CD4-positive, alpha-beta T cell treated with Interferon gamma for 1 hour (primary cell): ENCODE results near the gene OR11A1.

Experiments
- DNase-seq: peaks from one replicate; pipeline ENCODE4 v3.0.0-alpha.2; 2020

The OR11A1 gene, protein sequence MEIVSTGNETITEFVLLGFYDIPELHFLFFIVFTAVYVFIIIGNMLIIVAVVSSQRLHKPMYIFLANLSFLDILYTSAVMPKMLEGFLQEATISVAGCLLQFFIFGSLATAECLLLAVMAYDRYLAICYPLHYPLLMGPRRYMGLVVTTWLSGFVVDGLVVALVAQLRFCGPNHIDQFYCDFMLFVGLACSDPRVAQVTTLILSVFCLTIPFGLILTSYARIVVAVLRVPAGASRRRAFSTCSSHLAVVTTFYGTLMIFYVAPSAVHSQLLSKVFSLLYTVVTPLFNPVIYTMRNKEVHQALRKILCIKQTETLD

DNA sequence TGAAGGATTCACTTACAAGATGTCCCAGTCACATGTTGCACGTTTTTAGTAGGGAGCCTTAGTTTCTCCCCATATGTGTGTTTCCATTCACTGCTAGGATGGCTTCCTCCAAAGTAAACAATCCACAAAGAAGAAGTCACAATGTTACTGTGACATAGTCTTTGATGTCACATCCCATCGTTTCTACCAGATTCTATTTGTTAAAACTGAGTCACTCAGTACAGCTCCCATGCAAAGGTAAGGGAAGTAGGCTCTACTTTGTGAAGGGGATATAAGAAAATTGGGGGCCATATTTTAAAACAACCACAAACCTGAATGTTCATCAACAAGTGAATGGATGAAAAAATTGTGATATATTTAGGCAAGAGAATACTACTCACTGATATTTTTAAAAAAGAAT, at the start of gene OR11A1, which contains the start of gene OR2H1:
OR11A1 (minus strand) TSS at position 101 of the 400 bp plus-strand sequence. CDS start 29,430 bp downstream, outside the sequence.
OR2H1 (plus strand) TSS at position 185 of the 400 bp plus-strand sequence. CDS start 4,615 bp downstream, outside the sequence.
- no peak for DNase-seq

DNA sequence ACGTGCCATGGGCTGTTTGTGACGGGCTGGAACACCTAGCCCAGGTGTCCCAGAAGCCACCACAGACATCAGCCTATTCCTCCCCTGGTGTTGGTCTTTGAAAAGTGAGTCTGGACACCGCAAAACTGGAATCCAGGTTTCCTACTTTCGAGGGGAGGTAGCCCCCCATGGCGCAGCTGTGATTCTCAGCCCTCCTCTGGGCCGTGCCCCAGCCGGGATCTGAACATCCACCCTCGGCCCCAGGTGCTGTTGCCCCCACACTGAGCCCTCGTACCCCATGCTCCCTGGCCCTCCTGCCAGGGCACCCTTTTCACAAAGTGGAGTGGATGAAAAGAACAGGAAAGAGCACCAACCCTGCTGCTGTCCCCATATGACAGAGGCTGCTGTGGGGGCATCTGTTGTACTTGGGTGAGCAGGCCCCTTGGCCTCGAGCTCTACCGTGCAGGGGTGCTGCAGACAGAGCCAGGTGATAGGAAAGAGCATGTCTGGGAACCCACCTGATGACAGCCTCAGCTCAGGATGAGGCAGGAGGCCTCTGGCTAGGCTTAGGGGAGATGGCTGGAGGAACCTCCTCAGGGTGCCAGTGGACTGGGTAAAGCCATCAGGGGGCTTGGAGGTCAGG, 49.7 kb upstream of the OR11A1 start:
- no peak for DNase-seq

DNA sequence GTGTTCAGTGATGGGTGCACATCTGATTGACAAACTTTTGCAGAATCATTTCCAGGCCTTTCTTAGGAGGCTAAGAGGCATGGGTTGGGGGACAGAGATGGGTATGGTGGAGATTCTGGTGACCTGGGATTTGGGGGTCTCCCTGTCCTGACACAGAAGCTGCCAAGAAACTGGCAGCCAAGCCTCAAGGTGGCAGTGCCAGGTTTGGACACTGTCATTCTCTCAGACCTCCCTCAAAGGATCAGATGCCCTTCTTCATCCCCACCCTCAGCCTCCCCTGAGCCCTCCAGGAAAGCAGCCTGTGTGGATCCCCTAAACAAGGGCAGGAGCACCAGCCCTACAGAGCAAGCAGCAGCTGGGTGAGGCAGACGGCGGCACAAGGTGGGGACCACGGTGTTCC, 48.9 kb upstream of the OR11A1 start:
- no peak for DNase-seq

DNA sequence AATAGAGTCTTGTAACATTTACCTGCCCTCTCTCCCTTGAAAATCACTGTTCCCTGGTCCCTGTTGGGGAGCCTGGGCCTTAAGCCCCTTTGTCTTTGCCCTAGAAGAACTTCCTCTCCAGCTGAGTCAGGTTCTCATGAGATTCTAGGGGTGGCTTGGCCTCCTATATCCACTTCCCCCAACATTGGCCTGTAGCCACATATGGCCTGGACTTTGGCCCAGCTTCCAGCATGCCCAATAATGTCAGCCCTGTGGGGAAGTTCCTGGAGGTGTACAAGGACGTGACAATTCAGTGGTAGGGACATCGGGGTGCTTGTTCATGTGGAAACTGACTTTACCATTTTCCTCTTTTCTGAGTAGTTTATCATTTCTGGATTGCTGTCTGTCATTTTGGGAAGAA, 48.1 kb upstream of the OR11A1 start:
- no peak for DNase-seq

DNA sequence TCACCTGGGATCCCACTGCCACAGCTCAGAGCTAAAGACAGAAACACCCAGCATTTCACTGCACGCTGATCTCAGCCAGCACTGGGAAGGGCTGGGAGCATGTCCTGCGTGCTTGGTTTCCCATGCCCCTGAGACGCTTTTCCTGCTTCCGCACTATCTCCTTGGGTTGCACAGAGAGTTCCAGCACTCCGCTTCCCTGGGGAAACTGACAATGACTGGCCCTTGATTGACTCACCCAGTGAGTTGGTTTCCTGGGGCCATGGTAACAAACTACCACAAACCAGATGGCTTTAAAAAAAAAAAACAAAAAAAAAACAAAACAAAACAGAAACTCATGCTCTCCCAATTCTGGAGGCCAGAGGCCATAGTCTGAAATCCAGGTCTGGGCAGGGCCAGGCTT, 45.7 kb upstream of the OR11A1 start:
- no peak for DNase-seq

DNA sequence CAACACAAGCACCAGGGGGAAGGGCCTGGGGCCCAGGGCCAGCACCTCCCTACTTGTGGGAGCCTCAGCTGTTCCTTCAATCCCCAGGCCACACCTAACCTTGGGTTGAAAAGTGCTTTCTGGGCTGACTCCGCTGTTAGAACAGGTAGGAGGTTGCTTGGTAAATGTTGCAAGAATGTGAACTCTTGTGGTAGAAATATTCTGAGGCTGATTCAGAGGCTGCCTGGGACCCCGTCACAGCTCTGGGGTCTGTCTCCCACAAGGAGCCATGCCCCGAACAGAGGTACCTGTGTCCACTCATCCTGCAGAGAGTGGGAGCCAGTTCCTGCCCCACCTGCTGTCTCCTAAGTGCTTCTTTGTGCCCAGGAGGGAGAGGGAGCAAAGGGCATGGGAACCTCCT, 45.3 kb upstream of the OR11A1 start:
- DNase-seq = no peak

DNA sequence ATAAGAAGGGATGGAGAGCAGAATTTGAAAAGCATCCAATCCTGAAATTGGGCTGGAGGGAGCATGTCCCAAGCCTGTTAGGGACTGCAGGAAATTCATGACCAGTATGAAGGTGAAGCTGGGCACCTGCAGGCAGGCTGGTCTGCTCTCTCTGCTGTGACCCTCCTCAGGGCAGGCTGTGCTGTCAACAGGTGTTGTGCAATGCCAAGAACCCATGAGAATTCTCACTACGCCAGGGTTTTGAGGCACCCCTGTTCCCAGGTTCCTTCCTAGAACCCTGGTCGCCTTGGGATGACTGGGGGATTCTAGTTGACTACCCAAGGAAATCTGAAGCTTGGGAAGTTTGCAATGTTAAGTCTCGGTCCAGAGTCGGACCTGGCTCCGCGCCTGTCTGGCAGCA, 44.2 kb upstream of the OR11A1 start:
- no peak for DNase-seq

DNA sequence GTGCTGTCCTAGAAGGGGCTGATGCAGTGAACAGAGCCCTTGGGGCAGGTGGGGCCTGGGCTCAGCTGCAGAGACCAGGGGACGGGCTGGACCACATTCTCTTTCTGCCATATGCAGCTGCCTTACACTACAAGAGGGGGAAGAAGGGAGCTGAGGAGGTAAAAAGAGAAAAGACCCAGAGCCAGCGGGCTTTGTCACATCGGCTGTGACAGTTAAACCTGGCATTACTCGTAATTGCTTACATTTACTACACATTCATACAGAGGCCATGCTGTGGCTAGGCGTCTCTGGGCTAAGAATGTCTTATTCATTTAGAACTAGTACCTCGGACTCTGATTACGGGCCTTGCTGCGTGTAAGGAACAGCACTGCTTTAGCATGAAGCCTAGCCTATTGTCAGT, 43.7 kb upstream of the OR11A1 start:
- DNase-seq = no peak

DNA sequence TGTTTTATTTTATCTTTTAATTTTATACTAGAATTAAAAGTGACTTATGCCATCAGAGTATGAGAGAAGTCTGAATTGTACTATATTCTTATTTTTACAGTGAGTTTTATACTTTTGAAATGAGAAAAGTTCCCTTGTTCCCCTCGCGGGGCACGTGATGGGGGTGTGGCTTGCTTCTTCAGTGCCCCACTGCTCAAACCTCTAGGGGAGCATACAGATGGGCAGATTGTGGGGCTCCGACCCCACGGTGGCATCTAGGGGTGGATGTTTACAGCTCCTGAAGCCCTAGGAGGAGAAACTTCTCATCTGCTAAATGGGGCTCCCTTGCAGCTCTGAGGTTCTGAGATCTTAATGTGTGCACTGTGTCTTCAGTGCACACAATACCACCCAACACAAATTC, 42.8 kb upstream of the OR11A1 start:
- DNase-seq = no peak

DNA sequence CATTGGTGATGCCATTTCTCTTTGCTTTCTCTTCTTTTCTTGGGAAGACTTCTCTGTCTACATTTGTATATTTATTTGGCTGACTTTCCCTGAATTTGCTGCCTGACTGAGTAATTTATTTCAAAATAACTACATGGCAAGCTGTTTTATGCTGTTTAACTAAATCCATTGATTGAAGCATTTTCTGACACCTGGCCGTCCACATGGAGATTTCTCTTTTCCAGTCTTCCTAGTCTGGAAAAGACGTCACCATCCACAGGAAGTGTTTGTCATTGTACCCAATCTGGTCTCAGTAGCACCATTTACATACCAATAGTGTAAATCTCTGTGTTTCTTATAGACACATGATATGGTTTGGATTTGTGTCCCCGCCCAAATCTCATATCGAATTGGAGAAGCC, 40.1 kb upstream of the OR11A1 start:
- DNase-seq = no peak

DNA sequence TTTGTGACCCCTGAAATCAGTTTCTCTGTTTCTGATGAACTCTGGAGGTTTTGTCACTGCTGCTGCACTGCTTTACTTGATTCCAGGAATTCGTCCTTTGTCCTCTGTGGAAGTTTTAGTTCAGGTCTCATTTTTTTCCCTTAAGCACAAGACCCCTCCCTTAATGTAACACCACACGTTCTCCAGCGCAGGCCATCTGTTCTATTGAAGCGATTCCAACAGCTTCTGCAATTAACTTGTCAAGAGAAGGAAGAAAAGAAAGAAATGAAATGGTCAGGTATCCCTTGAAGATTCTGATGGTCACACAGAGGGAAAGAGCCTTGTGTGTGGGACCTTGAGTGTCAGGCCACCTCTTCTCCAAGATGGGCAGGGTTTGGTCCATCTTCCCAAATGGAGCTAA, 38.7 kb upstream of the OR11A1 start:
- no peak for DNase-seq

DNA sequence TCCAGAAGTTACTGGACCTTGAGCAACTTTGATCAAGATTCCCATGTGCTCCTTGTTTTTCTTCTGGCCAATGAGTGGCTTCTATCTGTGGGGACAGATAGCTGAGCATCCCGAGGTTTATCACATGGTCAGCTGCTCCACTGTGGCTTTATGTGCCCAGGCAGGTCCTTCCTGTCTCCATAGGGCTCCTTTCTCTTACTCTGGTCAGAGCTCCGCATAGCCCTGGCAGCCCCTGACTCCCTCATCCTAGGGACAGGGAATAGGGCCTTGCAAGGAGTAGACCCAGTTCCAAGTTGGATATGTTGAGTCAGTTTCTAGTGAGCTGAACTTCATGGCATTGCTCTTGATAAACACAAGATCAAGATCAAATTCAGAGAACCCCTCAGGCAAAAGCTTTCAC, 37.3 kb upstream of the OR11A1 start:
- no peak for DNase-seq

DNA sequence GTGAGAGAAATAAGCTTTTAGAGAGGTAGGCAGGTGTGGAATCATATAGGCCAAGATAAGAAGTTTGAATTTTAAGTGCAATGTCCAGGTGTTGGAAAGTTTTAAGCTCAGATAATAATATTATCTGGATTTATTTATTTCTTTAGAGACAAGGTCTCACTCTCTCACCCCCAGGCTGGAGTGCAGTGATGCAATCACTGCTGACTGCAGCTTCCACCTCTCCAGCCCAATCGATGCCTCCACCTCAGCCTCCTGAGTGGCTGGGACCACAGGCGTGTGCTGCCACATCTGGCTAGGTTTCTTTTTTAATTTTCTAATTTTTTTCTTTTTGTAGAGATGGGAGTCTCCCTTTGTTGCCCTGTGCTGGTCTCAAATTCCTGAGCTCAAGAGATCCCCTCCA, 36.4 kb upstream of the OR11A1 start:
- no peak for DNase-seq

DNA sequence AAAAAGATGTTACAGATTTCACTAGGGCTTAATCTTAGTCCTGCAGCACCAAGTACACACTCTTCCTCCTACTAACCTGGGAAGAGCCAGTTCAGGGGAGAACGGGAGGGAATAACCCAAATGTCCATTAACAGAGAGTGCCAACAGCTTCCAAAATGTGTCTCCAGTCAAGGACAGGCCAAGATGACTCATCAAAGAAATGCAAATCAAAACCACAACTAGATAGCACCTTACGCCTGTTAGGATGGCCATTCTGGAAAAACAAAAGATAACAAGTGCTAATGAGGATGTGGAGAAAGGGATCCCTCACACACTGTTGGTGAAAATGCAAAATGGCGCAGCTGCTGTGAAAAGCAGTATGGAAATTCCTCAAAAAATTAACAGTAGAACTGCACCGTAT, 34.7 kb upstream of the OR11A1 start:
- DNase-seq = no peak

DNA sequence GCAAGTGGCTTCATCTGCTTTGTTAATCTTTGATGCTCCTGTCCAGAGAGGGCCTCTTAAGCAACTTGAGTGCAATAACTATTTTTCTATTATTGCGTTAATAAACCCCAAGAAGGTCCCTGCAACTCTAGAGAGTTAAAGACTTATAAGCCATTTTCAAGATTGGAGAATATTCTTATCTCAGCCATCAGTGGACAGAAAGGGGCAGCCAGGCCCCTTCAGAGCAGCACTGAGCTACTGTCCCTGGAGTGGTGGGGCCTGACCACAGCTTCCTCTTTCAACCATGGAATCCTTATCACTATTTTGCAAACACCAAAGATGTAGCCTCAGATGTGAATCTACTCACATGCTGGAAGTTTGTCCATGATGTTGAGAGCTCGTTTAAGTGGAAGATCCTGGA, 33.7 kb upstream of the OR11A1 start:
- no peak for DNase-seq

DNA sequence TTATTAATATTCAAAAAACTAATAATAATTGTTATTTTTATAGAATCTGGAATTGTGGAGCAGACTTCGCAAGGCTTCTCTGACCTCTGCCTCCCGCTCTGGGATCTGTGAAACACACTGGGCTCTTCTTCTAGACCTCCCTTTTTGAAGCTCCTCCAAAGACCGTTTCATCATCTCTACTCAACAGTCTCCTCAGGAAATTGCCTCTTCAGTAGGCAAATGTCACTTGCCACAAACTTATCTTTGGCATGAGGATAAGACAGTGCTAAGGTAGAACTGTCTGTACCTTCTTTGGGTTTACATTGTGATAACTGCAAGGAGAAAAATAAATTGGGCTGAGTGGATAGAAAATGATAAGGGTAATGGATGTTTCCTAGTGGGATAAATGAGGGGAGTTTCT, 33.2 kb upstream of the OR11A1 start:
- no peak for DNase-seq

DNA sequence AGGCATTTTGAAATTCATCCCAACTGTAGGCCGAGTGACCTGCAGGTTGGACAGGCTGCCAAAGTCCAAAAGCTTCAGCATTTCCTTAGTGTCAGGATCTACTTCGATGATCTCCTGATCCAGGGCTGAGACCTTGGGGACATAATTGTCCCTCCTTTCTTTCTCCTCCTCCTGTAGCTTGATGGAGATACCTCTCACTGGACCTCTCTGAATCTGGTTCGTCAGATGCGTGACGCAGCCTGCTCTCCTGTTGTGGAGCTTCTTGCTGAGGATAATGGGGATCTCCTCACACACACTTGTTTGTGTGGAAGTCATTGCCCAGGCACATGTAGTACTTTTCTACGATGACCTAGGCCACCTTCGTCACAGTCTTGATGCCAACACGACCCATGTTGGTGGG, 32.4 kb upstream of the OR11A1 start:
- no peak for DNase-seq

DNA sequence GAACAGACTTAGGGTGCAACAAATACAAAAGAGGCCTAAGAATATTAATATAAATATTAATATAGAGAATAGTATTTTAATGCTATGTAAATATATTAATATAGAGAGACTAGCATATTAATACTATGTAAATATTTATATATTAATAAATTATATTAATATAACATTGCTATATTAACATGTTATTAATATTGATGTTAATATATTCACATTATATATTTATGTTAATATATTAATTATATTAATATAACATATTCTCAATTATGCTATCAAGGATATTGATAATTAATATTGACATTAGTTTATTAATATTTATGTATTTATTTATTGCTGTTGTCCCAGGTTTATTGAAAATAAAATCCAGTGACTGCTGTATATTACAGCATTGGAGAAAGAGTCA, 32.0 kb upstream of the OR11A1 start:
- no peak for DNase-seq

DNA sequence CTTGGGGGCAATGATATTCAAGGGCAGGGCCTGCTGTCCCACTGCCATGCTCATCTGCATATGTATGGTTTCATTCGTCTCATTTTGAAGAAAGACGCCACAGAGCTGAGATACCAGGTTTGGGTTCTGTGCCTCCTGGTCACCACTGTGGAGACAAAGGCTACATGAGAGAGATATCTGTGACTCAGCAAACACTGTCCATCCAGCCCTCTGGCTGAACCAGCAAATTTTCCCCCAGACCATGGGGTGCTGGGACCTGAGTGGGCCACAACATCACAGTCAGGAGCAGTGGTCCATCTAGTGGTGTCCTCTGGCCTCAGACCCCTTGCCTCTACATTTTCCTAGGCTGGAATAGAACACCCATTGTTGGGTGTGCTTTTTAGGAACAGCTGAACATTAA, 30.8 kb upstream of the OR11A1 start, which contains the start of gene MAS1L:
MAS1L (minus strand) TSS at position 297 of the 400 bp plus-strand sequence; CDS start at position 243, 54 bp downstream.
- no peak for DNase-seq

DNA sequence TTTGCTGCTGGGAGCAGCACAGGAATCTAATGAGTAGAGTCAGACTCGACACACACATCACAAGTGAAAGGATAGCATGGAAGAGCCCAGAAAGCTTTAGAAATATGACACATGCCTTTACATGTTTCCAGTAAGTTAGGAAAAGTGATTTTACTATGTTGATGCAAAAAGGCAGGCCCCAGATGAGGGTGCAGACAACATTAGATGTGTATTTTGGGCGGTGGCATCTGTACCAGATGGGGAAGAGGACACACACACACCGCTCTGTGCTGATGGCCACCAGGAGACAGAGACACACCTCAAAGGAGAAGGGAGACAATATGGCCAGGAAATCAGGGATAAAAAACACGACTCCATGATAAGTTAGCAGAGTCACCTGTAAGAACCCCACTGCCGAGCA, 30.3 kb upstream of the OR11A1 start:
- no peak for DNase-seq

DNA sequence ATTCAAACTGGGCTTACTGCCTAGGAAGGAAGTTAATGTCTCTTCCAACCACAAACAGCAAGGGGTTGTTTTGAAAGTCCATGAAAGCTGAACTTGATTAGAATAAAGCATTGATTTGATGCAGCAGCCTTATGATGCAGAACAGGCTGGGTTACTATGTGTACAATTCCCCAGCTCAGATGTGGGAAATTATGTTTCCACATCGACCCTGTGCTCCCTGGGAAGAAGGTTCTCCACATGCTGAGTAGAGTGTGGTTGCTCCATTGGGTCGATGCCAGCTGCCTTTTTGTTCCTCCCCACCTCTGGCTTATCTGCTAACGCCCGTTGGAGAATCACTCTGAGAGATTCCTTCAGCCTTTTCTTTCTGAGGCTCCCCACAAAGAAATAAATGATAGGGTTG, 29.7 kb upstream of the OR11A1 start:
- no peak for DNase-seq

DNA sequence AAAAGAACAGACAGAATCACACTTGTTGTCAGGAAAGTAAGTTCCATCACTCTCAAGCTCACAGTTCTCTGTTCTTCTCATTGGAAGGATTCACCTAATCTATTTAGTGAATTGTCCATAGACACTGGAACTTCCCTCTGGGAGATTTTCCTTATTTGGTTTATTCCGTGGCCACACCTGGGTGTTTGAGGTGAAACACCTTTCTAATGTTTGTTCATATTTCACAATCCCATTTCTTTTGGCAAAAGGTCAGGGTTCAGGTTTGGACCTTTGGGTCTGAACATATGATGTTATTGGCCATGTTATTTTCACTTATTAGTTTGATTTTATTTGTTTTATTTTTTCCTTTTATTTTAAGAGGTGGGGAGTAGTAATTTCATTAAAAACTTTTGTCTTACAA, 26.9 kb upstream of the OR11A1 start:
- DNase-seq = no peak

DNA sequence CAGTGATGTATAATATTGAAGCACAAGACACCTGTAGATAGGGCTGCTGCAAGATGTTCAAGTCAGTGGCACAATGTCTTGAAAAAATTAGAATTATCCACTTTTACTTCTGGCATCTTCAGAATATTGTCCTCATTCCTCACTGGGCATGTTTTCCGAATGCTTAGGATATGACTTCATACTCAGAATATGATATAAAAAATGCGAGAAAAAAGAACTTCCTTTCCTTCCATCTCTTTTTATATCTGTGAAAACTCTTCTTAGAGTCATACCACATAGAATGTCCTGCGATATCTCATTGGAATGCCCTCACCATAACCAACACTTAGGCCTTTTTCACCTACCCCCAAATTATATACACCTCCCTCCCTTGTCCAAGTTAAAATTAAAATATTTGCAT, 26.3 kb upstream of the OR11A1 start:
- DNase-seq = no peak

DNA sequence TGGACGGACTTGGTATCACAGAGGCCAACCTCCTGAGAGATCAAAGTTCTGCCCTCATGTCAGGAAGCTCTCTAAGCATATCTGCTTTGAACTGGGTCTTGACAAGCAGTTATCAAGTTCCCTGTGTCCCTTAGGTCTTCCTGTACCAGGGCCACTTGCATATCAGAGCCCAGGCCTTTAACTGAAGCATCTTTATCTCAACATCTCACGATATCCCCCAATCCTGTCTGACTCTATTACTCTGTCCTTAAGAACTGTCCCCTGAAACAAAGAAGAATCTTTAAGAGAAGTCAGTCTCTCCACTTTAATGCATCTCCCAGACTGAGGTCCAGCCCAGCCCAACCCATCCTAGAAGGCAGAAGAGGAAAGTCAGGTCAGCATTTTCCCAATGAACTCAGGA, 22.7 kb upstream of the OR11A1 start:
- DNase-seq = no peak

DNA sequence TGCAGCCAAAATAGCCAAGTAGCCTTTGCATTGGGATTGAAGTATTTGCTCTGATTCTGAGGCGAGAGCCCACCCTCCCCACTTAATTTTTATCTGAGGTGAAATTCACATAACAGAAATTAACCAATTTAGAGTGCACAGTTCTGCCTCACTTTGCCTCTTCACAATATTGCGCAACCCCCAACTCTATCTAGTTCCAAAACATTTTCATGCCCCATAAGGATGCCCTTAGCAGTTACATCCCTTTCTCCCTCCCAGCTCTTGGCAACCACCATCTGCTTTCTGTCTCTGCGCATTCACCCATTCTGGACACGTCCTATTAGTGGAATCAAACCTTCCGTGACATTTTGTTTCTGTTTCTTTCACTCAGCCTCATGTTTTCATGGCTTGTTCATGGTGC, 21.9 kb upstream of the OR11A1 start:
- DNase-seq = no peak
